GM21526 (cell line): Measurements from ENCODE around the gene DPH7.
"Not testable (repeated sequence)": the region's sequence is repeated elsewhere in the genome, so short reads cannot be mapped to it uniquely, and the experiment has no call there.

Experiments used
- ATAC-seq: cut with Tn5 transposase; IDR thresholded peaks from one replicate; pipeline ENCODE4 v1.9.1; 2021; ENCODE audit warnings: moderate library complexity; ENCODE audit not compliant: unreplicated experiment, low FRiP score

Gene DPH7

DNA sequence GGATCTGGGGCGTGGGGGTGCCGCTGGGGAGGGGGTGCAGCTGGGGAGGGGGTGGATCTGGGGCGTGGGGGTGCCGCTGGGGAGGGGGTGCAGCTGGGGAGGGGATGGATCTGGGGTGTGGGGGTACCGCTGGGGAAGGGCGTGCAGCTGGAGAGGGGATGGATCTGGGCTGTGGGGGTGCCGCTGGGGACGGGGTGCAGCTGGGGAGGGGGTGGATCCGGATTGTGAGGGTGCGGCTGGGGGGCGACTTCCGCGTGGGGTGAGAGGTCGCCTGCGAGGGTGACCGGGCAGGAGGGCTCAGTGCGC, 27.8 kb downstream of the DPH7 start:
- not testable (repeated sequence) for ATAC-seq

GRCh38 chr9:137550231-137550621, 28.5 kb downstream of the DPH7 start, which contains the start of gene PNPLA7:
TSS of gene PNPLA7 (minus strand) at chr9:137550402. CDS start at chr9:137550197, 205 bp downstream.
- no peak for ATAC-seq

- no peak for ATAC-seq
These were observed 30.8 kb downstream of the DPH7 start for GRCh38 chr9:137547687-137548543.

DNA sequence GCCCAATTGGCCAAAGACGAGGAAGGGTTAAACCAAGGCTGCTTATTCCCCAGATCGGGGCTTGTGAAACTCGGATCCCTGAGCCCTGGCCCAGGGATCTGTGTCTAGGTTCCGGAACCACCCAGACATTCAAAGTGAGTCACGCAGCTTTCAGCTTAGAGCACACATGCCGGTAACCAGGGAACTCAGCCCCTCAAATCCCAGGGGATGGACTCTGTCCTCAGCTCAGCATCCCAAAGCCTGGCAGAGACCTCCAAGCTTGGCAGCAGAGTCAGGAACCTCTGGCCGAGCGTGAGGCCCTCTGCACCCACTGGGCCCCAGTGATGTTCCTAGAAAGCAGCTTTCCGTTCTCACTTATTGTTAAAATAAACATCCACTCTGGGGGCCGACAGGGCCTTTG, 33.6 kb downstream of the DPH7 start:
- no peak for ATAC-seq

DNA sequence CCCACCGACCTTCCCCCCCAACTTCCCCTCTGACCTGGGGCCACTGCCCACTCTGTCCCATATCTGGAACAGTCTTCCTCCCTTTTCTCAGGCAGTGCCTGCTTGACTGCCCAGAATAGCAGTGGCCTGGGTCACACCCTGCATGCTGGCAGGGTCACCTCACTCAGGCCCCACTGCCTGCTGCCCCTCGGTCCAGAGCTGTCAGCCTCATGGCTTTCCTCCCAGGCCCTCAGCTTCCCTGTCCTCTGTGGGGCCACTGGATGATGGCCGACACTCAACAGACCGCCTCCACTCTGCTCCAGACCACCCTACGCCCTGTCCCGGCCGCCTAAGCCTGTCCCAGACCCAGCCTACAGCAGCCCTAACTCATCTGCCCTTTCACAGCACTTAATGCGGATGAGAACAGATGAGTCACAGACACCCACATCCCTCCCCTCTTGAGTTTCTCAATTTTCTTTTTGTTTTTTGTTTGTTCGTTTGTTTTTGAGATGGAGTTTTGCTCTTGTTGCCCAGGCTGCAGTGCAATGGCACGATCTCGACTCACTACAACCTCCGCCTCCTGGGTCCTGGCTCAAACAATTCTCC, 34.5 kb downstream of the DPH7 start:
- ATAC-seq = no peak

DNA sequence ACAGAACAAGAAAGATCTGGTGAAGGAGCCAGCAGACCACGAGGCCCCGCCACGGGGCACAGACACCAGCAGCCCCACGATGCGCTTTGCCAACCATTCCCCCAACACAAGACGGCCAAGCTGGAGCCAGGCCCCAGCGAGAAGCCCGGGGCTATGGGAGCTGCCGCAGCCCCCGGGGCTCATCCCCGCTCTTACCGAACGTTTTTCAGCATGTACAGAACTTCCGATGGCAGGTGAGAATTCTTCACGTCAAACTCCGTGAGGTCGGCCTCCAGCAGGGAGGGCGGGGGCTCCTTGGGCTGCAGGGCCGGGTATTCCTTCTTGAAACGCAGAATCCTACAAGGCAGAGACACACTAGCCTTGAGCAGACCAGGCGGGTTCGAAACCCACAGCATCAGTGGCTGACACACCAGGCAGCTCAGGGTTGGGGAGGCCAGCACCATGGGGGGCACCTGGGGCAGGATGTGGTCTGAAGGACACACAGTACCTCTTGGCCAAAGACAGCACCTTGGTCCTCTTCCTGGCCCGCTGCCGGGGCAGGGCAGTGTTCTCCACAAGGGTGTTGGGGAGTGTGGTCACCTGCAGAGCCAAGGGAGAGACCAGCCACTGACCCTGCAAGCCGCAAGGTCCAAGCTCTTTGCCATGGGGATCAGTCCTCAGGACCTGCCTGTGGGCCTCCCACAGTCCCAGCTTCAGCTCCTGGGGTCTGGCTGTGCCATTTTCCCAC, 35.3 kb downstream of the DPH7 start:
- ATAC-seq = no peak

DNA sequence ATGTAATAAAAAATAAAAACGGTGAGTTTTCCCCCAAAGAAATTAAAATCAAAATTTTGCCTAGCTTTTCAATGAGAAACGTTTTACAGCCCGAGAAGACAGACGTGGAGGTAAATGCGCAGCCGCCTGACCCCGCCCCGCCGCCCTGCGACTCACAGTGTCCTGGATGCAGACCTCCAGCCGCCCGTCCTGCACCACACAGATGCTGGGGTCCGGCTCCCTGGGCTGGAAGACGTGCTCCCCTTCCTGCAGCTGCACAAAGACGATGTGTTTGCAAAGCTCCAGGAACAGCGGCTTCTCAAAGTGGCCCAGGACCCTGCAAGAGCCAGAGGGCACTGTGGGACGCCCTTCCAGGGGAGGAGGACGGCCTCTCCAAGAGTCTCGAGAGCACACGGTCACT, 36.2 kb downstream of the DPH7 start:
- no peak for ATAC-seq

DNA sequence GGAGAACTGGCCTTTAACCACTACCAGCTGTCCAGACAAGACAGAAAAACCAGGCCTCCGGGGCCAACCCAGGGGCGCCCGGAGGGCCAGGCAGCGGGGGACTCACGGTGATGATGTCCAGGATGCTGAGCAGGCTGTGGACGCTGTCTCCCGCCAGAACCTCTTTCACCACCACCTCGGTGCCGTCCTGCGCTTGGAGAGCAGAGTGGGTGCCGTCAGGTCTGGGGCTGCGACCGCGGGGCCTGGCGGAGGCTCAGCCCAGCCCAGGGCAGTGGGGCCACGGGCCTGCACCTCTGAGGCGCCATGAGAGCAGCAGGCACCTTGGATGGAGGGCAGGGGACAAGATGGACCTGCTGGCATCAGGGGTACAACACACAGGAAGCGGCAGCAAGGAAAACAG, 38.2 kb downstream of the DPH7 start:
- ATAC-seq = no peak

- ATAC-seq = no peak
These were observed 40.7 kb downstream of the DPH7 start for GRCh38 chr9:137538058-137538457.

- not testable (repeated sequence) for ATAC-seq
These were observed 42.1 kb downstream of the DPH7 start for GRCh38 chr9:137536594-137537131.

DNA sequence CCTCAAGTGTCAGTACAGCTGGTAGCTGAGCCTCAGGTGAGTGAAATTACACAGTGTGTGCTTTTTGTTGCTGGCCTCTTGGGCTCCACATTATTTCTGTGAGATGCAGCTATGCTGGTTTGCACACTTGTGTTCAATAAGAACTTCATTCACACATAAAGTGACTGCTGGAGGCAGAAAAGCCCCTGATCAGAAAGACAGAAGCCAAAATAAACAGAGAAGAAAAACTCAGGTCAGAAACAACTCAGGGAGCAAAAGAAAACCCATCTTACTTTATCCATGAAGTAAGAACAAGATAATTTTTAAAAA, 43.7 kb downstream of the DPH7 start:
- no peak for ATAC-seq

DNA sequence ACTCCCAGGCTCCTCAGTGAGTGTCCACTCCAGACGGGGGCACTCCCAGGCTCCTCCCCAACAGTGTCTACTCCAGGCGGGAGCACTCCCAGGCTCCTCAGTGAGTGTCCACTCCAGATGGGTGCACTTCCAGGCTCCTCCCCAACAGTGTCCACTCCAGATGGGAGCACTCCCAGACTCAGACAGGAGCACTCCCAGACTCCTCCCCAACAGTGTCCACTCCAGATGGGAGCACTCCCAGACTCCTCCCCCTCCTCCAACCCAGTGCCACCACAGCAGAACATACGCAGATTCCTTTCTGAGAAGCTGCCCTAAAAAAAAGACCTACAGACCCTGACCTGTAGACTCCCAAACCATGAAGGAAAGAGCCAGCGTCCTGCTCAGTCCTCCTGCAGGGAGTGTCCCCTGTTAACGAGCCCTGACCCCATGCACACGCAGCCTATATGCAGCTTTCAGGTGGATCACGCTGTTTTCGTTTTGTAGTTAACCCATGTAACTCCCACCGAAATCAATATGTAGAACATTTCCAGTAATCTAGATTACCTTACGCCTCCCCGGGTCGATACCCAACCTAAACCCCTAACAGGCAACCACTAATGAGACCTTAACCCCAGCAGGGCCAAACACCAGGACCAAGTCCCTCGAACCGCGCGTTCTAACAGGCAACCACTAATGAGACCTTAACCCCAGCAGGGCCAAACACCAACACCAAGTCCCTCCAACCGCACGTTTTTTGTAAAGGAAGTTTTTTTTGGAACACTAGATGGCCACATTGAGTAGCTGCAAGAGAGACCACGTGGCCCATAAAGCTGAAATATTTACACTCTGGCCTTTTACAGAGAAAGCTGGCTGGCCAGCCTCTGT, 44.2 kb downstream of the DPH7 start:
- ATAC-seq = no peak

GRCh38 chr9:137532891-137533468, 45.7 kb downstream of the DPH7 start:
- not testable (repeated sequence) for ATAC-seq

DNA sequence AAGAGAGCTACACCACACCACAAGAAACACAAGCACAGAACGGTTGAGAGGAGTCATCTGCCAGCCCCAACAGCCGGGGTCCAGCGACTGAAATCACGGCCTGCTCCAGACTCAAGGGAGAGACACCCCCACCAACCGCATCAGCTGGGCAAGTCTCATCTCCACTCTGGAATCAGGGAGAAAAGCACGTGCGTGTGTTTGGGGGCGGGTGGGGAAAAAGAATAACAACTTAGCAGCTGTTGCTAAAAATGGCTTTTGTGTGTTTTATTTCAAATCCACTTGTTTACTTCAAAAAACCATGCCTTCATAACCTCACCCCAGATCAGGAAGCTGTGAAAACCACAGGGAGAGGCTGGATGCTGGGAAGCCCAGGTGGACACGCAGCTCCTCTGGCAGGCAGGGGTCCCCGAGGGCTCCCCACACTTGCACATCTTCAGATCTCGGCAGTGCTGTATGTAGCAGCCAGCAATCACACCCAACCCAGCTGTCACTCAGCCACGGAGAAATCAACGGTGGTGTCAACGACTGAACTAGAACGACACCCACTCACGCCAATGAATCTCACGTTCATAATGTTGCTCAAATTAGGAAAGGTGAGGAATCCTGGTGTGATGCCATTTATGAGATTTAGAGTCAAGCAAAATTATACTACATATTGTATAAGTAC, 47.5 kb downstream of the DPH7 start:
- no peak for ATAC-seq

- no peak for ATAC-seq
These were observed 48.4 kb downstream of the DPH7 start for GRCh38 chr9:137530331-137530730.

DNA sequence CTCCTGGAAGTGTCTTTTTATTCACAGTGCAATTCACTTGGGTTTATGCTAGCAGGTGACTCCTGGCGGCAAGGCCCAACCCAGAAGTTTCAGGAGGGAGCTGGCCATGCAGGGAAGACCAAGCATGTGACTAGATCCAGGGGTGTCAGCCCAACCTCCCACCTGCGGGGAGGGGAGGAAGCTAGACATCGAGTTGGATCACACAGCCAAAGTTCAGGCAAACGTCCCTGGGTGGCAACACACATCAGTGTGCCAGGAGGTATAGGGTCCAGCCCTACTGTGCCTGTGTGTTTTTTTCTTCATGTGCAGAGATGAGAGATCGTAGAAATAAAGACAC, 53.8 kb downstream of the DPH7 start:
- ATAC-seq = no peak

GRCh38 chr9:137524161-137524980, 54.4 kb downstream of the DPH7 start:
- no peak for ATAC-seq

DNA sequence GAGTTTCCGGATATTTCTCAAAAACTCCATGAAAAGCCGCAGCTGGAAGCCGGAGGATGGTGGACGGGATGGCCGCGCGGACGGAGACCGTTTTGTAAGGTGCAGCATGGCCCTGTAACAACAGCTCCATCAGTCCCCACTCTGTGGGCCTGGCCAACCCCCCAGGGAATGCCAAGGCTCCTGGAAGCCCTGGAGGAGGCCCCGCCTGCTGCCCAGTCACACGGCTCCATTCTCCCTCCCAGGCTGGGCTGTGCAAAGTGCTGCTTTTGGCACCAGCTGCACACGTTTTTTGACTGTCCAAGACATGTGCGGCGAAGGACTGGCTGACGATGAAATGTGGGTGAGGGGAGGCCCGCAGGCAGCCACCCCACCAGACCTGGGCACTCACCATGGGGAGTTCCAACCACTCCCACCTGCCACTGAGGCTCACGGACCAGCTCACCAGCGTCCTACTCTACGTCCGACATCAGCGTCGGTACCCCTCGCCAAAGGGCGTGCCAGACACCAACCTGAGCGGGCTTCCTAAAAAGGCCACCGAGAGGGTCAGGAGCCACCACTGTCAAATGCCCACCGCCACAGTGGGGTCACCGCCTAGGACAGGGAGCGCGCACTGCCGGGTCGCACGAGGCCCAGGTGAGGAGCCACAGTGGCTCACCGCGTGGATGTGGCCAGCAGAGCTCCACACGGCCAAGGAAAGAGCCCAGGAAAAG, 55.8 kb downstream of the DPH7 start:
- ATAC-seq = no peak
